GM23248 (cell line): Measurements from ENCODE around the gene FBXL4.

Experiments used
- EZH2 ChIP-seq: fragments of 200-600 bp; sonication (generic); IDR thresholded peaks from 2 replicates; pipeline ENCODE4 v1.6.1; 2018; ENCODE audit warnings: antibody characterized with exemption, mild to moderate bottlenecking; ENCODE audit not compliant: insufficient read depth, poor library complexity, severe bottlenecking
- EZH2phosphoT487 ChIP-seq: fragments of 200-600 bp; sonication (generic); IDR thresholded peaks from 2 replicates; pipeline ENCODE4 v1.6.1; 2018; ENCODE audit warnings: antibody characterized with exemption, moderate library complexity, mild to moderate bottlenecking, low read depth; ENCODE audit not compliant: insufficient read depth

DNA sequence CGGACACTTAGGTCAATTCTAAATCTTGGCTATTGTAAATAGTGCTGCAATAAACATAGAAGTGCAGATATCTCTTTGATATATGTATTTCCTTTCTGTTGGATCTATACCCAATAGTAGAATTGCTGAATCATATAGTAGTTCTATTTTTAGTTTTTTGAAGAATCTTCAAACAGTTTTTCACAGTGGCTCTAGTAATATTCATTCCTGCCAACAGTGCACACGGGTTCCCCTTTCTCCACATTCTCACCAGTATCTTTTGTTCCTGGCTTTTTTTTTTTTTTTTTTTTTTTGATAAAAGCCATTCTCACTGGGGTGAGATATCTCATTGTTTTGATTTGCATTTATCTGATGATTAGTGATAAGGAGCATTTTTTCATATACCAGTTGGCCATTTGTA lies 1.8 kb upstream of the FBXL4 start:
- TF ChIP-seq EZH2: no peak
- no peak for TF ChIP-seq EZH2phosphoT487
